SH-SY5Y (cell line): ENCODE results near the gene DDAH2.

ENCODE experiments used
- GATA2 ChIP-seq: IDR thresholded peaks from 2 replicates; pipeline ENCODE4 v1.6.1; 2011; ENCODE audit warnings: mild to moderate bottlenecking, low read depth, low read length
- GATA3 ChIP-seq: IDR thresholded peaks from 2 replicates; pipeline ENCODE4 v1.6.1; 2011; ENCODE audit warnings: low read depth, mild to moderate bottlenecking, low read length, moderate library complexity

DNA sequence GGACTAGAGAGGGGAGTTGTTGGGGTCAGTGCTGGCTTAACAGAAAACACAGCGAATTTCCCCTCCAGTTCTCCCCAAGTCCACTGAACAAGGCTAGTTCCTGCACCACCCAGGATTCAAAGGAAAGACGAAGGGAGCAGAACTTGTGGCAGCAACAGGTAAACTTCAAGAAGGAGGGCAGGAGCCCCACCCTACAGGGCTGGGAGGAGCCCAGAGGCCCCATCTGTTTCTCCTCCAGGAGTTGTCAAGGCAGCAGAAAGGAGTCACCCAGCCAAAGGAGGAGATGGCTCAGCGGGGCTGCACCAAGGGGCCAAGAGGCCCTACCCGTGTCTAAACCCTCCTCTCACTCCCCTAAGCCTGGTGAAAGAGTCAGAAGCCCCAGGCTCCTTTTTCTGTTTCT, 35.1 kb upstream of the DDAH2 start:
- TF ChIP-seq GATA3 (no peak), GATA2 (no peak)
